Upper lobe of left lung (tissue), 6 donors: ENCODE results near the gene WNT3. TPM values are rescaled to one million over a fixed set of nuclear protein-coding genes. Genes with fewer than 3 reads are reported as not detected.

ENCODE experiments used
- ATAC-seq, 2 donors: fragments of 200-7000 bp; cut with Tn5 transposase; one replicate each; pipeline ENCODE4 v1.9.1; 2022; ENCODE audit warnings: mild to moderate bottlenecking in 2 of 2, moderate library complexity in 2 of 2; ENCODE audit not compliant: low FRiP score in 2 of 2
- DNase-seq, 2 donors: peaks; one replicate each; pipeline ENCODE4 v3.0.0-alpha.2; 2019 to 2020
- H3K27ac ChIP-seq, 4 donors: fragments of 200-600 bp; sonication (generic); one replicate each; pipeline ENCODE4 v1.5.1; 2016 to 2019
- H3K27me3 ChIP-seq, 4 donors: fragments of 200-600 bp; sonication (generic); one replicate each; pipeline ENCODE4 v1.5.1; 2017 to 2019
- H3K36me3 ChIP-seq, 4 donors: fragments of 200-600 bp; sonication (generic); one replicate each; pipeline ENCODE4 v1.5.1; 2016 to 2019
- H3K4me1 ChIP-seq, 4 donors: fragments of 200-600 bp; sonication (generic); one replicate each; pipeline ENCODE4 v1.5.1; 2018 to 2019
- H3K4me3 ChIP-seq, 4 donors: fragments of 200-600 bp; sonication (generic); one replicate each; pipeline ENCODE4 v1.5.1; 2017 to 2019; ENCODE audit warnings: mild to moderate bottlenecking in 2 of 4, moderate library complexity in 1 of 4
- H3K9me3 ChIP-seq, 4 donors: fragments of 200-600 bp; sonication (generic); one replicate each; pipeline ENCODE4 v1.5.1; 2018 to 2019
- EP300 ChIP-seq, 4 donors: sonication (generic); formaldehyde crosslinking; IDR thresholded peaks; one replicate each; pipeline ENCODE4 v1.5.1; 2017; ENCODE audit warnings: antibody characterized with exemption in 4 of 4, control low read depth in 2 of 4
- POLR2A ChIP-seq, 4 donors: fragments of 450-650 bp; IDR thresholded peaks; one replicate each; pipeline ENCODE4 v1.5.1; 2016 to 2017; ENCODE audit warnings: antibody characterized with exemption in 4 of 4, mild to moderate bottlenecking in 2 of 4
- POLR2AphosphoS5 ChIP-seq, 2 donors: sonication (generic); formaldehyde crosslinking; IDR thresholded peaks; one replicate each; pipeline ENCODE4 v1.5.1; 2017; ENCODE audit warnings: antibody characterized with exemption in 2 of 2
- WGBS, 2 donors: methylation state at CpG; one replicate each; pipeline ENCODE4 v1.1.5; 2017 to 2018; 5-methylcytosine and 5-hydroxymethylcytosine counted together
- total RNA-seq, 6 donors: library from RNA; depleted of rRNA in 4 of 6; stranded (reverse); fragments of >200 nt in 4 of 6; gene quantifications; one replicate each; pipeline versions ENCODE4 v1.1.0 to v1.2.1, GENCODE V29; 2016 to 2021
- TF ChIP-seq, protein P1 (sequence below), 6 experiments: fragments of 450-650 bp in 4 of 6; fragments of 200-600 bp in 2 of 6; sonication (generic) in 2 of 6; IDR thresholded peaks; one replicate each; pipeline ENCODE4 v1.5.1; 2016 to 2019; ENCODE audit warnings: antibody characterized with exemption in 6 of 6
- donor health status: DM: no; HTN: no; CAD: no; lungs with moderate emphysema.
- donor health status: DM: no; HTN: yes; CAD: no; lungs with severe emphysema.

WNT3 gene
- total RNA-seq, 6 donors from 2014 or later: 1.1 to 4.6 (median 1.9) TPM

DNA sequence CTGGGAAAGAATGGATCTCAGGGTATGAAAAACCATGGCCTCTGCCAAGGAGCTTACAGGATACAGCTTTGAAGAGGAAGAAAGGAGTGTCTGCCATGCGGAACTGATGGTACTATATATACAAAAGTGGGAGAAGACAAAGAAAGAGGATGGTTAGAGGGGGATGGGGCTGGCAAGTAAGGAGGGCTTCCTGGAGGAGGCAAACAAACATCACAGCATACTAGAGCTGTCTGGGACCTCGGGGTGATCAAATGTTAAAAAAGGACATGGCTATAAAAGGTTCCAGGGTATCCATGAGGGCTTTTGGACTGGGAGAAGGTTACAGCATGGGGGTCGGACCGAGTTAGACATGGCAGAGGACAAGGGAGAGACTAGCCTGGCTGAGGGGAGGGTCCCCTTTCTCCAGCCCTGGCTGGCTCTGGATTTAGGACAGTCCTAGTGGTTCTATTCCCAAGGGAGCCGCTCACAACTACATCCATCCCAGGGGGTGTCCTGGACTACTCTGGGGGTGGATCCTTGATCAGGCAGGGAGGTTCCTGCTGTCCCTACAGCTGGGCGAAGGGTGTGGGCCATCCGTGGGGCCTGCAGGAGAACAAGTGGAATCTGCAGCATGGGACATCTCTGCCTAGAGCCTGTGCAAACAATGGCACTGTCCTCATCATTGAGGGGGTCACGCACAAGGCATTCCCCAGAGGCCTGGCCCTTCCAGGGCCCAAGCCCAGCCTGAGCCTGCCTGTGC, 45.1 kb upstream of the WNT3 start:
- Histone ChIP-seq H3K27ac (no peak overlapping the region), H3K27me3 (no peaks in the 10 kb centered on the region), H3K9me3 (no peaks in the 10 kb centered on the region), H3K4me1 (no peaks in the 10 kb centered on the region), H3K36me3 (no peaks in the 10 kb centered on the region), H3K4me3 (no peak overlapping the region)
- WGBS, 2 donors: 77 to 83% methylated on average over 5 to 8 of the region's 8 CpGs
- TF ChIP-seq, protein P1, sequence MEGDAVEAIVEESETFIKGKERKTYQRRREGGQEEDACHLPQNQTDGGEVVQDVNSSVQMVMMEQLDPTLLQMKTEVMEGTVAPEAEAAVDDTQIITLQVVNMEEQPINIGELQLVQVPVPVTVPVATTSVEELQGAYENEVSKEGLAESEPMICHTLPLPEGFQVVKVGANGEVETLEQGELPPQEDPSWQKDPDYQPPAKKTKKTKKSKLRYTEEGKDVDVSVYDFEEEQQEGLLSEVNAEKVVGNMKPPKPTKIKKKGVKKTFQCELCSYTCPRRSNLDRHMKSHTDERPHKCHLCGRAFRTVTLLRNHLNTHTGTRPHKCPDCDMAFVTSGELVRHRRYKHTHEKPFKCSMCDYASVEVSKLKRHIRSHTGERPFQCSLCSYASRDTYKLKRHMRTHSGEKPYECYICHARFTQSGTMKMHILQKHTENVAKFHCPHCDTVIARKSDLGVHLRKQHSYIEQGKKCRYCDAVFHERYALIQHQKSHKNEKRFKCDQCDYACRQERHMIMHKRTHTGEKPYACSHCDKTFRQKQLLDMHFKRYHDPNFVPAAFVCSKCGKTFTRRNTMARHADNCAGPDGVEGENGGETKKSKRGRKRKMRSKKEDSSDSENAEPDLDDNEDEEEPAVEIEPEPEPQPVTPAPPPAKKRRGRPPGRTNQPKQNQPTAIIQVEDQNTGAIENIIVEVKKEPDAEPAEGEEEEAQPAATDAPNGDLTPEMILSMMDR (IDR thresholded peaks at IDR 0.05): no peak
- no peak for TF ChIP-seq EP300 (IDR thresholded peaks at IDR 0.05)
- TF ChIP-seq POLR2A (IDR thresholded peaks at IDR 0.05): no peak
- TF ChIP-seq POLR2AphosphoS5 (IDR thresholded peaks at IDR 0.05): no peak
- DNase-seq: no peak
- no peak for ATAC-seq

DNA sequence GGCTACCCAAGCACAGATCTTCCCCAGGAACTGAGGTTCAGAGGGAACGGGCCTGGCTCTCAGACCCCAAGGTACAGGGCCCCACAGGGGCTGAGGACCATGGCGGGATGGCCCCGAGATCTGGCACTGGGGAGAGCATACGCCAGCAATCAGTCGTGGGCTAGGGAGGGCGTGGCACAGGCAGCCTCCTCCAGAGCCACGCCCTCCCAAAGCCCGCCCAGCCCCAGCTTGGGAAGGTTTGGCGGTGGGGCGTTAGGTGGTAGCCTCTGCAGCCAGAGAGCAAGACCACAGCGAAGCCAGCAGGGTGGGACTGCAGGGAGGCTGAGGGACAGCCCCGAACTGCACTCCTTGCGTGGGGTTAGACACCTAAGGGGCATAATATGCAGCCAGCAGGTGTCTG, 44.5 kb upstream of the WNT3 start:
- H3K9me3 ChIP-seq: no peaks in the 10 kb centered on the region
- TF ChIP-seq POLR2AphosphoS5 (IDR thresholded peaks at IDR 0.05): no peak
- TF ChIP-seq EP300 (IDR thresholded peaks at IDR 0.05): no peak
- TF ChIP-seq POLR2A (IDR thresholded peaks at IDR 0.05): no peak
- TF ChIP-seq, protein P1 (IDR thresholded peaks at IDR 0.05): no peak
- 57 to 74% methylated on average over 3 to 5 of the region's 13 CpGs for WGBS, 2 donors
- H3K36me3 ChIP-seq: no peaks in the 10 kb centered on the region
- H3K4me1 ChIP-seq: no peaks in the 10 kb centered on the region
- H3K27ac ChIP-seq: no peak overlapping the region
- DNase-seq (no peak), ATAC-seq (no peak)
- H3K27me3 ChIP-seq: no peaks in the 10 kb centered on the region
- H3K4me3 ChIP-seq: no peak overlapping the region

DNA sequence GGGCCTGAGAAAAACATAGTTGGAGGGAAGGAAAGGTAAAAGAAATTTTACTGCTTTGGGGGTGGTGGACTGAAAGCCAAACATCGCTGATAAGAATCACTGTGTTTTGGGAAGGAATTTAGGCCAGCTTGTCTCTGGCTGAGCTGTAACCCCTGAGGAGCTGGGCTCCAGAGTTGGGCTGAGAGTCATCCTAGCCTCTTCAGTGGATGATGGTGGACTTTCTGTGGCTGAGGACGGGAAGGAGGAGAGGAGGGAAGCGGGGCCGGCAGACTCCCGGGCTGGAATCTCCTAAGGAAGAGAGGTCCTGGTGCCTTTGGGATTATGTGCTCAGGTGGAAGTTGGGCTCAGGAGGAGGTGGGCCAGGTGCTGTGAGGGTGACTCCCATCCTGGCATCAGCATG, 41.5 kb upstream of the WNT3 start:
- Histone ChIP-seq H3K27me3 (no peaks in the 10 kb centered on the region), H3K36me3 (no peaks in the 10 kb centered on the region), H3K4me1 (no peaks in the 10 kb centered on the region), H3K27ac (no peak overlapping the region), H3K4me3 (no peak overlapping the region), H3K9me3 (no peaks in the 10 kb centered on the region)
- DNase-seq: no peak
- ATAC-seq: no peak
- 77 to 79% methylated on average over 5 of the region's 5 CpGs for WGBS, 2 donors
- TF ChIP-seq, protein P1 (IDR thresholded peaks at IDR 0.05): no peak
- no peak for TF ChIP-seq POLR2A (IDR thresholded peaks at IDR 0.05)
- no peak for TF ChIP-seq POLR2AphosphoS5 (IDR thresholded peaks at IDR 0.05)
- TF ChIP-seq EP300 (IDR thresholded peaks at IDR 0.05): no peak

DNA sequence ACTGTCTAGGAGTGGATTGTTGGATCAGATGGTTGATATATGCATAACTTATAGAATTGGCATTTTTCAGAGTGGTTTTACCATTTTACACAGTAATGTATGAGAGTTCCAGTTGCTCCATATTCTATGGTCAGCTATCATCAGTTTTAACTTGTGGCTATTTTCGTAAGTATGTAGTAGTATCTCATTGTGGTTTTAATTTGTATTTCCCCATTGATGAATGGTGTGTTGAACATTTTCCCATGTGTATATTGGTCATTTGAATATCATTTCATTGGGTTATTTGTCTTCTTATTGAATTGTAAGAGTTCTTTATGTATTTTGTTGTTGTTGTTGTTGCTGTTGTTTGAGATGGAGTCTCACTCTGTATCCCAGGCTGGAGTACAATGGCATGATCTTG, 39.1 kb upstream of the WNT3 start:
- H3K36me3 ChIP-seq: no peaks in the 10 kb centered on the region
- TF ChIP-seq POLR2A (IDR thresholded peaks at IDR 0.05) (no peak), EP300 (IDR thresholded peaks at IDR 0.05) (no peak), POLR2AphosphoS5 (IDR thresholded peaks at IDR 0.05) (no peak)
- TF ChIP-seq, protein P1 (IDR thresholded peaks at IDR 0.05): no peak
- ATAC-seq (no peak), DNase-seq (no peak)
- H3K27ac ChIP-seq: no peak overlapping the region
- no peaks in the 10 kb centered on the region for H3K27me3 ChIP-seq
- 87 to 92% methylated on average over 1 of the region's 1 CpG for WGBS, 2 donors
- H3K4me3 ChIP-seq: no peak overlapping the region
- H3K9me3 ChIP-seq: no peaks in the 10 kb centered on the region
- no peaks in the 10 kb centered on the region for H3K4me1 ChIP-seq

DNA sequence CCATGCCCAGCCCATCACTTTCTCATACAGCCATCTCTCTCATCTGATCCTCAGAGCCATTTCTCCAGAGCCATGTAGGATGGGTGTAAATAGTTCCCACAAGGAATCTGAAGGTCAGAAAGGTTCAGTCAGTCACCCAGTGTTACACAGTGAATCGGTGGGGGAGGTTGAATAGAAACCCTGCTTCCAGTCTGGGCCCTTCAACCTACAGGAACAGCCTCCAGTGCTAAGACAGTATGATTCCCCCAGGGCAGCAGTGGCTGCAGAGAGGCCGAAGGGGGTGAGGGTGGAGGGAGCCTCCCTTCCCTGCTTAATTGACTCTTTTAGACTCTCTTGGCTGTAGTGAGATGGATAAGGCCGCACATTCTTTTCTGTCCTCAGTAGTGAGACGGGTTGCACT, 36.5 kb upstream of the WNT3 start:
- ATAC-seq: no peak
- TF ChIP-seq POLR2AphosphoS5 (IDR thresholded peaks at IDR 0.05) (no peak), POLR2A (IDR thresholded peaks at IDR 0.05) (no peak), EP300 (IDR thresholded peaks at IDR 0.05) (no peak)
- TF ChIP-seq, protein P1 (IDR thresholded peaks at IDR 0.05): no peak
- Histone ChIP-seq H3K36me3 (no peaks in the 10 kb centered on the region), H3K27ac (no peak overlapping the region), H3K4me1 (peaks cover 12 to 16% (median 13%) of the 10 kb centered on the region in 4 donors), H3K9me3 (no peaks in the 10 kb centered on the region), H3K27me3 (peaks cover 0 to 18% (median 11%) of the 10 kb centered on the region in 4 donors), H3K4me3 (no peak overlapping the region)
- no peak for DNase-seq
- WGBS, 2 donors: 76 to 82% methylated on average over 2 to 4 of the region's 4 CpGs
